B cell (primary cell): ENCODE data around the gene LBX2. TPM values are rescaled to one million over a fixed set of nuclear protein-coding genes. Genes with fewer than 3 reads are reported as not detected.
A peak's percentile ranks its signal among the peaks of the same experiment; 100 is the strongest.

Experiments
- ATAC-seq: fragments of 200-7000 bp; cut with Tn5 transposase; one replicate; pipeline ENCODE4 v1.10.0; 2021; ENCODE audit warnings: low read depth, mild to moderate bottlenecking, moderate number of reproducible peaks, moderate library complexity
- CTCF ChIA-PET: fragments of 350-600 bp; sonication (Branson Sonifier 250); formaldehyde crosslinking; loops from one replicate; lab custom pipeline; 2021; ENCODE audit warnings: antibody characterized with exemption, inconsistent platforms; lab: Charles Lee
- POLR2A ChIA-PET: fragments of 350-600 bp; sonication (Branson Sonifier 250); formaldehyde crosslinking; loops from one replicate; lab custom pipeline; 2021; ENCODE audit warnings: antibody characterized with exemption; lab: Charles Lee
- DNase-seq: peaks from one replicate; pipeline ENCODE4 v3.0.0; 2013
- H2AFZ ChIP-seq: 2 replicates; pipeline ENCODE4 v1.6.1; 2012; ENCODE audit warnings: mild to moderate bottlenecking, low read depth, low read length; ENCODE audit not compliant: insufficient read depth, poor library complexity, severe bottlenecking
- H3K27ac ChIP-seq, 2 donors: 1 replicate in 1 of 2; 2 replicates in 1 of 2; pipeline ENCODE4 v1.5.1; 2012 to 2013; ENCODE audit warnings: low read length in 2 of 2, mild to moderate bottlenecking in 2 of 2, moderate library complexity in 1 of 2
- H3K27me3 ChIP-seq, 4 experiments: fragments of 200-600 bp in 1 of 4; sonication (generic) in 1 of 4; replicated peaks in 1 of 4; 1 replicate in 2 of 4; 2 replicates in 2 of 4; pipeline versions ENCODE4 v1.6.1 to v1.7.0; 2013 to 2016; ENCODE audit warnings: low read length in 3 of 4, mild to moderate bottlenecking in 2 of 4, mixed read lengths in 1 of 4, moderate library complexity in 1 of 4; ENCODE audit not compliant: insufficient read depth in 4 of 4, control insufficient read depth in 3 of 4; ENCODE audit errors: control extremely low read depth in 1 of 4
- H3K36me3 ChIP-seq, 2 experiments: replicated peaks in 1 of 2; 1 replicate in 1 of 2; 2 replicates in 1 of 2; pipeline versions ENCODE4 v1.6.1 to v1.7.1; 2013; ENCODE audit warnings: low read length in 1 of 2; ENCODE audit not compliant: insufficient read depth in 2 of 2, control insufficient read depth in 1 of 2; ENCODE audit errors: control extremely low read depth in 1 of 2, extremely low read depth in 1 of 2
- H3K4me1 ChIP-seq, 2 donors: fragments of 200-600 bp in 1 of 2; sonication (generic) in 1 of 2; 1 replicate in 1 of 2; 2 replicates in 1 of 2; pipeline versions ENCODE4 v1.5.1 to v1.6.1; 2013 to 2017; ENCODE audit warnings: low read length in 2 of 2; ENCODE audit not compliant: control insufficient read depth in 2 of 2, insufficient read depth in 2 of 2
- H3K4me2 ChIP-seq: replicated peaks from 2 replicates; pipeline ENCODE3; 2012; ENCODE audit warnings: mild to moderate bottlenecking, low read depth, low read length; ENCODE audit not compliant: poor library complexity, severe bottlenecking
- H3K4me3 ChIP-seq, 5 experiments: fragments of 200-600 bp in 1 of 5; sonication (generic) in 1 of 5; 1 replicate in 3 of 5; 2 replicates in 2 of 5; pipeline versions ENCODE4 v1.5.1 to v1.7.0; 2011 to 2016; ENCODE audit warnings: low read length in 4 of 5, mild to moderate bottlenecking in 4 of 5, low read depth in 2 of 5, control low read depth in 1 of 5, moderate library complexity in 1 of 5; ENCODE audit not compliant: insufficient read depth in 1 of 5; ENCODE audit errors: control extremely low read depth in 1 of 5, extremely low read depth in 1 of 5
- H3K79me2 ChIP-seq: fragments of 200-600 bp; sonication (generic); one replicate; pipeline ENCODE4 v1.6.0; 2016; ENCODE audit warnings: low read length; ENCODE audit not compliant: control insufficient read depth, insufficient read depth
- H3K9ac ChIP-seq: fragments of 200-600 bp; sonication (generic); 2 replicates; pipeline ENCODE4 v1.6.1; 2017; ENCODE audit warnings: mild to moderate bottlenecking, low read length, moderate library complexity
- H3K9me3 ChIP-seq, 3 donors: one replicate each; pipeline versions ENCODE4 v1.6.1 to v1.7.1; 2013; ENCODE audit warnings: low read length in 2 of 3; ENCODE audit not compliant: control insufficient read depth in 2 of 3, insufficient read depth in 1 of 3; ENCODE audit errors: control extremely low read depth in 1 of 3
- H4K20me1 ChIP-seq: 2 replicates; pipeline ENCODE4 v1.6.0; 2012; ENCODE audit warnings: mild to moderate bottlenecking, low read length; ENCODE audit not compliant: insufficient read depth, control insufficient read depth, poor library complexity, severe bottlenecking
- H3K27ac Mint-ChIP-seq: one replicate; pipeline ENCODE4 v1.8.0; 2021; ENCODE audit warnings: mixed read lengths
- H3K27me3 Mint-ChIP-seq: one replicate; pipeline ENCODE4 v1.8.0; 2021; ENCODE audit warnings: mixed read lengths
- H3K4me1 Mint-ChIP-seq: one replicate; pipeline ENCODE4 v1.8.0; 2021; ENCODE audit warnings: mixed read lengths
- H3K4me3 Mint-ChIP-seq: one replicate; pipeline ENCODE4 v1.8.0; 2021; ENCODE audit warnings: mixed read lengths
- H3K9me3 Mint-ChIP-seq: one replicate; pipeline ENCODE4 v1.8.0; 2022; ENCODE audit warnings: mixed read lengths; ENCODE audit not compliant: insufficient read depth
- EZH2 ChIP-seq: IDR thresholded peaks from 2 replicates; pipeline ENCODE4 v1.6.1; 2012; ENCODE audit warnings: borderline replicate concordance, low read depth, mild to moderate bottlenecking, moderate library complexity, low read length; ENCODE audit not compliant: insufficient read depth, poor library complexity, severe bottlenecking
- WGBS: methylation state at CpG from one replicate; pipeline ENCODE4 v1.1.5; 2013; ENCODE audit warnings: missing lambda C conversion rate; ENCODE audit not compliant: insufficient coverage; 5-methylcytosine and 5-hydroxymethylcytosine counted together
- intact Hi-C: fragments of 100-400 bp; cut with micrococcal nuclease; formaldehyde crosslinking; loops from one replicate; pipeline ENCODE4 v1.10.0; 2022
- polyA plus RNA-seq: library from polyadenylated mRNA; depleted of rRNA; stranded (reverse); fragments of >200 nt; gene quantifications from 2 replicates; pipeline ENCODE4 v1.2.3, GENCODE V29; 2012
- total RNA-seq, 2 donors: library from RNA; stranded (reverse); fragments of 120-200 nt in 1 of 2; gene quantifications; 1 replicate in 1 of 2; 2 replicates in 1 of 2; pipeline versions ENCODE4 v1.2.3 to v1.2.4, GENCODE V29; 2013 to 2022
- TF ChIP-seq, protein P1 (sequence below): fragments of 200-600 bp; IDR thresholded peaks from one replicate; pipeline ENCODE4 v1.8.0; 2022; ENCODE audit warnings: antibody characterized with exemption, mild to moderate bottlenecking

Gene LBX2
- total and polyA plus RNA-seq, 2 donors (not counting 1 experiment from before 2014, with no cell fraction given), result 1.1 to 2.0 TPM

DNA sequence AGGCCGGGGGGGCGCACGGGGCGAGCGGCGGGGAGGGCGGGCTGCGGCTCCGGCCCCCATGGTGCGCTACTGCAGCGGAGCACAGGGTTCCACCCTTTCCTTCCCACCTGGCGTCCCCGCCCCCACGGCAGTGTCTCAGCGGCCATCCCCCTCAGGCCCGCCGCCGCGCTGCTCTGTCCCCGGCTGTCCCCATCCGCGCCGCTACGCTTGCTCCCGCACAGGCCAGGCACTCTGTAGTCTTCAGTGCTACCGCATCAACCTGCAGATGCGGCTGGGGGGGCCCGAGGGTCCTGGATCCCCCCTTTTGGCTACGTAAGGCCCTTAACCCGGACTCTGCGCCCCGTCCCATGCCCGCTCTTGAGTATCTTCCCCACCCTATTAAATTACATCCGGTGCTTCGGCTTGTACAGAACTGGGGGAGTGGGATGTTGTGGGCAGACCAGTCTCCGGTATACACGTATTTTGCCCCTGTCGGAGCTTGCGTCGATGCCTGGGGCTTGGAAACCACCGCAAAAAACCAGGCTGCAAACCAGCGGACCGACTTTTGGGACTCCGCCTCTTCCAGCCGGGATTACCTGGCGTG, 41.8 kb downstream of the LBX2 start:
- intact Hi-C loops, result loop anchor here (1.0 to 5.0 kb wide), 8 partner anchors 8 to 280 kb away; partner anchors contain the start of genes AUP1, C2orf81, DOK1 and HTRA2
- CTCF ChIA-PET, result interaction anchor here (1.0 to 5.7 kb wide), 5 partner anchors 9 to 130 kb away, joined by 3 to 54 read pairs (median 6); partner anchors contain the start of genes C2orf81, CCDC142, TTC31 and WDR54
- H3K4me1 ChIP-seq, result peaks cover 33 to 45% of the 10 kb centered on the region in 2 donors
- POLR2A ChIA-PET, result interaction anchor here (0.7 to 6.0 kb wide), 11 partner anchors 9 to 277 kb away, joined by 3 to 63 read pairs (median 5); partner anchors contain the start of genes AUP1, C2orf81, CCDC142 and HTRA2
- H4K20me1 ChIP-seq, result peaks cover 5% of the 10 kb centered on the region
- Mint-ChIP-seq H3K4me3 (peak overlapping the region; percentile 94), H3K9me3 (no peaks in the 10 kb centered on the region), H3K27me3 (no peaks in the 10 kb centered on the region), H3K27ac (peak overlapping the region; percentile 99), H3K4me1 (peaks cover 58% of the 10 kb centered on the region)
- no peaks in the 10 kb centered on the region for H3K9me3 ChIP-seq
- H3K9ac ChIP-seq, result peak overlapping the region; percentile 97
- H2AFZ ChIP-seq, result peak overlapping the region; percentile 79
- DNase-seq, result no peak
- H3K4me2 ChIP-seq, result peak overlapping the region; percentile 96
- H3K27me3 ChIP-seq, result no peaks in the 10 kb centered on the region
- TF ChIP-seq, protein P1, sequence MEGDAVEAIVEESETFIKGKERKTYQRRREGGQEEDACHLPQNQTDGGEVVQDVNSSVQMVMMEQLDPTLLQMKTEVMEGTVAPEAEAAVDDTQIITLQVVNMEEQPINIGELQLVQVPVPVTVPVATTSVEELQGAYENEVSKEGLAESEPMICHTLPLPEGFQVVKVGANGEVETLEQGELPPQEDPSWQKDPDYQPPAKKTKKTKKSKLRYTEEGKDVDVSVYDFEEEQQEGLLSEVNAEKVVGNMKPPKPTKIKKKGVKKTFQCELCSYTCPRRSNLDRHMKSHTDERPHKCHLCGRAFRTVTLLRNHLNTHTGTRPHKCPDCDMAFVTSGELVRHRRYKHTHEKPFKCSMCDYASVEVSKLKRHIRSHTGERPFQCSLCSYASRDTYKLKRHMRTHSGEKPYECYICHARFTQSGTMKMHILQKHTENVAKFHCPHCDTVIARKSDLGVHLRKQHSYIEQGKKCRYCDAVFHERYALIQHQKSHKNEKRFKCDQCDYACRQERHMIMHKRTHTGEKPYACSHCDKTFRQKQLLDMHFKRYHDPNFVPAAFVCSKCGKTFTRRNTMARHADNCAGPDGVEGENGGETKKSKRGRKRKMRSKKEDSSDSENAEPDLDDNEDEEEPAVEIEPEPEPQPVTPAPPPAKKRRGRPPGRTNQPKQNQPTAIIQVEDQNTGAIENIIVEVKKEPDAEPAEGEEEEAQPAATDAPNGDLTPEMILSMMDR, result no peak
- no peak for TF ChIP-seq EZH2
- H3K4me3 ChIP-seq, result peak overlapping the region; percentile 70 to 100 (median 93)
- H3K36me3 ChIP-seq, result peaks cover 0 to 22% of the 10 kb centered on the region in 2 experiments
- ATAC-seq, result peak; percentile 49
- WGBS, result under 1% methylated on average over 38 of the region's 46 CpGs
- H3K27ac ChIP-seq, result peak overlapping the region; percentile 97 to 100
- H3K79me2 ChIP-seq, result peaks cover 24% of the 10 kb centered on the region
